Hepatocyte (in vitro differentiated cells): ENCODE measurements around the gene UNC5A.

Source experiments
- EZH2phosphoT487 ChIP-seq: fragments of 200-600 bp; sonication (generic); IDR thresholded peaks from one replicate; pipeline ENCODE4 v1.6.1; 2018; ENCODE audit warnings: antibody characterized with exemption, mild to moderate bottlenecking, low read depth, moderate library complexity; ENCODE audit not compliant: unreplicated experiment, severe bottlenecking
- TF ChIP-seq, protein P1 (sequence below): fragments of 200-600 bp; sonication (generic); IDR thresholded peaks from 2 replicates; pipeline ENCODE4 v1.5.1; 2016; ENCODE audit warnings: antibody characterized with exemption, mild to moderate bottlenecking; ENCODE audit not compliant: poor library complexity

DNA sequence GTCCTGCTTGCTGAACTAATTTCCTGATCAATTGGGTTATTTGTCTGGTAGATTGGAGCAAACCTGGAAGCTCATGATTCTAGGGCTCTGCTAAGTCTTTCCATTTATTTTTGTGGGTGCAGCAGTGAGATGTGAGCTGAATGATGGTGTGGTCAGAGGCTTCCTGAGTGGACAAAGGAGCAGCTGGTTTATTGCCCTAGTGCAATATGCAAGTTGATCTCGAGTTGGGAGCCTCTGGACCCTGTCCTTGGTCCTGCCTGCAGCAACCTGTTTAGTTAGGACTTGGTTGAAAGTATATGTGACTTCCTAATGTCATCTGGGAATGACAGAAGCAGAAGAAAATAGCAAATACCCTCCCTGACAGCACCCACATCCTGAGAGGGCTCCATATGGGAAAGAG is 4.2 kb upstream of the UNC5A start:
- TF ChIP-seq, protein P1, sequence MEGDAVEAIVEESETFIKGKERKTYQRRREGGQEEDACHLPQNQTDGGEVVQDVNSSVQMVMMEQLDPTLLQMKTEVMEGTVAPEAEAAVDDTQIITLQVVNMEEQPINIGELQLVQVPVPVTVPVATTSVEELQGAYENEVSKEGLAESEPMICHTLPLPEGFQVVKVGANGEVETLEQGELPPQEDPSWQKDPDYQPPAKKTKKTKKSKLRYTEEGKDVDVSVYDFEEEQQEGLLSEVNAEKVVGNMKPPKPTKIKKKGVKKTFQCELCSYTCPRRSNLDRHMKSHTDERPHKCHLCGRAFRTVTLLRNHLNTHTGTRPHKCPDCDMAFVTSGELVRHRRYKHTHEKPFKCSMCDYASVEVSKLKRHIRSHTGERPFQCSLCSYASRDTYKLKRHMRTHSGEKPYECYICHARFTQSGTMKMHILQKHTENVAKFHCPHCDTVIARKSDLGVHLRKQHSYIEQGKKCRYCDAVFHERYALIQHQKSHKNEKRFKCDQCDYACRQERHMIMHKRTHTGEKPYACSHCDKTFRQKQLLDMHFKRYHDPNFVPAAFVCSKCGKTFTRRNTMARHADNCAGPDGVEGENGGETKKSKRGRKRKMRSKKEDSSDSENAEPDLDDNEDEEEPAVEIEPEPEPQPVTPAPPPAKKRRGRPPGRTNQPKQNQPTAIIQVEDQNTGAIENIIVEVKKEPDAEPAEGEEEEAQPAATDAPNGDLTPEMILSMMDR = no peak
- no peak for TF ChIP-seq EZH2phosphoT487
